Neutrophil (primary cell): Measurements from ENCODE around the gene KLHL29.

Experiments used
- H3K27ac ChIP-seq: fragments of 200-600 bp; sonication (generic); 2 replicates; pipeline ENCODE4 v1.5.1; 2016; ENCODE audit warnings: mild to moderate bottlenecking, moderate library complexity
- H3K27me3 ChIP-seq: fragments of 200-600 bp; sonication (generic); 2 replicates; pipeline ENCODE4 v1.6.0; 2016; ENCODE audit warnings: mild to moderate bottlenecking
- H3K36me3 ChIP-seq: fragments of 200-600 bp; sonication (generic); 2 replicates; pipeline ENCODE4 v1.5.1; 2017
- H3K4me1 ChIP-seq, 2 experiments: fragments of 200-600 bp in 1 of 2; sonication (generic) in 1 of 2; 1 replicate in 1 of 2; 2 replicates in 1 of 2; pipeline versions ENCODE4 v1.5.1 to v1.6.1; 2013 to 2016; ENCODE audit warnings: low read depth in 1 of 2, low read length in 1 of 2, mild to moderate bottlenecking in 1 of 2, moderate library complexity in 1 of 2; ENCODE audit not compliant: control insufficient read depth in 1 of 2, insufficient read depth in 1 of 2
- H3K4me3 ChIP-seq, 2 experiments: fragments of 200-600 bp in 1 of 2; sonication (generic) in 1 of 2; 1 replicate in 1 of 2; 2 replicates in 1 of 2; pipeline ENCODE4 v1.5.1; 2013 to 2016; ENCODE audit warnings: low read depth in 1 of 2, low read length in 1 of 2, mild to moderate bottlenecking in 1 of 2, moderate library complexity in 1 of 2
- H3K9me3 ChIP-seq: fragments of 200-600 bp; sonication (generic); 2 replicates; pipeline ENCODE4 v1.5.1; 2016
- TF ChIP-seq, protein P1 (sequence below): fragments of 200-600 bp; sonication (generic); IDR thresholded peaks from 2 replicates; pipeline ENCODE4 v1.5.1; 2016; ENCODE audit warnings: antibody characterized with exemption

KLHL29 gene

DNA sequence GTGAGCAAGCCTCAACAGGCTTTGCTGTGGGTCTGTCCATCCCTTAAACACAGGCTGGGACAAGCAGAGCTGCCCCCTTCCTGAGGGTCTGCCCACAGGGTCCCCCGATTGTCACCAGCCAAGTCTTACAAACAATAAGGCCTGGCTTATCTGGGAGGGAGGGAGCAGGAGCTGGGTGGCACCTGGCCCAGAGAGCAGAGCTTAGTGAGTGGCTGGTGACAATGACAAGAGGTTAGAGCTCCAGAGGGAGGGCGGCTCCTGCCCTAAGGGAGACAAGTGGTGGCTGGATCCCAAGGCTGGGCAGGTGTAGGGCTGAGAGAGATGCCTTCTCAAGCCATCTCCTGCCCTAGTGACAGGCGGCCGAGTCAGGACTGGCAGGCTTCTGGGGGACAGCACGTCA, 125.5 kb downstream of the KLHL29 start:
- Histone ChIP-seq H3K4me1 (peaks cover 27 to 28% of the 10 kb centered on the region in 2 experiments), H3K27ac (no peak overlapping the region), H3K36me3 (no peaks in the 10 kb centered on the region), H3K9me3 (no peaks in the 10 kb centered on the region), H3K27me3 (peaks cover 81% of the 10 kb centered on the region), H3K4me3 (no peak overlapping the region)
- TF ChIP-seq, protein P1, sequence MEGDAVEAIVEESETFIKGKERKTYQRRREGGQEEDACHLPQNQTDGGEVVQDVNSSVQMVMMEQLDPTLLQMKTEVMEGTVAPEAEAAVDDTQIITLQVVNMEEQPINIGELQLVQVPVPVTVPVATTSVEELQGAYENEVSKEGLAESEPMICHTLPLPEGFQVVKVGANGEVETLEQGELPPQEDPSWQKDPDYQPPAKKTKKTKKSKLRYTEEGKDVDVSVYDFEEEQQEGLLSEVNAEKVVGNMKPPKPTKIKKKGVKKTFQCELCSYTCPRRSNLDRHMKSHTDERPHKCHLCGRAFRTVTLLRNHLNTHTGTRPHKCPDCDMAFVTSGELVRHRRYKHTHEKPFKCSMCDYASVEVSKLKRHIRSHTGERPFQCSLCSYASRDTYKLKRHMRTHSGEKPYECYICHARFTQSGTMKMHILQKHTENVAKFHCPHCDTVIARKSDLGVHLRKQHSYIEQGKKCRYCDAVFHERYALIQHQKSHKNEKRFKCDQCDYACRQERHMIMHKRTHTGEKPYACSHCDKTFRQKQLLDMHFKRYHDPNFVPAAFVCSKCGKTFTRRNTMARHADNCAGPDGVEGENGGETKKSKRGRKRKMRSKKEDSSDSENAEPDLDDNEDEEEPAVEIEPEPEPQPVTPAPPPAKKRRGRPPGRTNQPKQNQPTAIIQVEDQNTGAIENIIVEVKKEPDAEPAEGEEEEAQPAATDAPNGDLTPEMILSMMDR = no peak

DNA sequence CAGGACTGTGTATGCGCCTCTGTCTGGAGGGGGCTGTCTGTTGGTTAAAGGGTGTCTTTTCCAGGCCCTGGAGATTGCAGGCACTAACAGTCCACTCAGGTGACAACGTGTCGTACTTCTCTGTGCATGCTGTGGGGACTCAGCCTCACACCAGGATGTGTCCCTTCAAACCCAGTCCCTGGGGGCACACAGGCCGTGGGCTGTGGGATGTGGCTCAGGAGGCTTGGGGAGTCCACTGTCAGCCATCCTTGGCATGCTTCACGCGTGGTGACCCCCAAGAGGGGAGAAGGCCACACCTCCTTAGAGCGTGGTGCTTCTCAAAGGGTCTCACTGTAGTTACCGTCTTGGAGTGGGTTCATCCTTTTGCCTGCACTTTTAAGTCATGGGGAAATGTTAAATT, 127.8 kb downstream of the KLHL29 start:
- no peaks in the 10 kb centered on the region for H3K36me3 ChIP-seq
- H3K9me3 ChIP-seq = no peaks in the 10 kb centered on the region
- H3K4me3 ChIP-seq = no peak overlapping the region
- H3K27ac ChIP-seq = no peak overlapping the region
- H3K4me1 ChIP-seq = peaks cover 10 to 12% of the 10 kb centered on the region in 2 experiments
- TF ChIP-seq, protein P1 = no peak
- peaks cover 75% of the 10 kb centered on the region for H3K27me3 ChIP-seq

DNA sequence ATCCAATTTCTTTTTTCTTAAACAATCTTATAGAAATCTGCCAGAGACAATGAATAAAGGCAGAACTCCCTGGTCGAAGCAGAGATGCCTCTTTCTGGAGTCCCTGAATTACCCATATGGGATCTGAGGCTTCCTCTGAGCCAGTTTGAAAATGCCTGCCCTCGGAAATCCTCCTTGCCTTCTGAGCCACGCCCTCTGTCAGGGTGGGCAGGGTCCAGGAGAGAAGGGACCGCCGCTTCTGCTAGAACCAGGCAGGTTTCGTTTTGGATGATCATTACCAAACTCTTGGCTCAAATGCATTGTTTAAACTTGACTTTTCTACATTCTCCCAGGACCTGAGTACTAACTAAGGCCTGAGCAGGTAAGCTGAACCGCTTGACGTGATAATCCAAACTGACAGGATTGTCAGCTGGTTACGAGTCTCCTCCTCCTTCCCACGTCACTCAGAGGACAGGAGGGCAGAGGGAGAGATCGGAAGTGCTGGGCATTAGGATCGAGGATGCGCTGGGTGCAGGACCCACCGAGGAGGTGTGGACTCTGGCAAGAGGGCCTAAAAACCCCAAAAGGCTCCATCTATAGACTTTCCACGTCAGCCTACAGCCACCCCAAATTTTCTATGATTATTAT, 128.4 kb downstream of the KLHL29 start:
- Histone ChIP-seq H3K27ac (no peak overlapping the region), H3K27me3 (peaks cover 75% of the 10 kb centered on the region), H3K9me3 (no peaks in the 10 kb centered on the region), H3K4me1 (peaks cover 4 to 7% of the 10 kb centered on the region in 2 experiments), H3K36me3 (no peaks in the 10 kb centered on the region), H3K4me3 (no peak overlapping the region)
- TF ChIP-seq, protein P1 = no peak

DNA sequence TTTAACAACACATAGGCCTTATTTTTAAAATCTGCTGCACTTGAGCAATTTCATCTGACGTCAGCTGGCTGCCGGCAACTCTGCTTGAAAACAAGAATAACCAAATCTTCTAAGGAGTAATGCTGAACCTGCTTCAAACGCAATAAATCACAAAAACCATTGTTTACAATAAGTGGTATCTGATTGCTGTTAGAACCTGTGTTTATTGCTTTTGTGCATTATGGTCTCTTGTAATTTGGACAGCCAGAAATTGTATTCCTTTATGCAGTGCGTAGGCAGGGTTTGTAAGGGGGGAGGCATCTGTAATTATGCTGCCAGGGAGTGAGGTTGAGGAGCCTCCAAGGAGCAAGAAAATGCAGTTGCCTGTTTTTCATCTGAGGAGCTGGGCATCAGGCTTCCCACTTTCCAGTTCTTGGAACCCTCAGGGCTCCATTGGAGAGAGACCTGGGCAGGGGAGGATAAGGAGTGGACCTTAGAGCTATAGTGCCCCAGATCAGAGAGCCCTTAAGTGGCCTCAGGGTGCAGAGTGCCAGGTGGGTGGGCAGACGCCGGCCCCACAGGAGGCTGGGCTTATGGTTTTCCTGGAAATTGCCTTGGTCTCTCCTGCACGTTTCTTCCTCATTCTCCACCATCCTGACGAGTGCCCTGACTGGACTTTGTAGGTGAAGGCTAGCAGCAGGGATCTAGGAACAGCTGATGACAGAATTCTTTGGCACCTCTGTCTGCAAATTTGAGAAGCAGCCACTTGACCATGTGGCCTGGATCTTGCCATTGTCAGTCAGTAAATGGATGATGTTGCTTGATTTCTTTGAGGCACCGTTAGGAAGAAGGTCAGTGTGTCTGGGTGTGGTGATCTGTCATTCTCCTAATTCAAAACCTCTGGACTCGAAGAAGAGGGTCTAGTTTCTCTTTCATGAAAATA, 129.2 kb downstream of the KLHL29 start:
- Histone ChIP-seq H3K36me3 (no peaks in the 10 kb centered on the region), H3K4me1 (no peaks in the 10 kb centered on the region), H3K27me3 (peaks cover 74% of the 10 kb centered on the region), H3K27ac (no peak overlapping the region), H3K9me3 (no peaks in the 10 kb centered on the region), H3K4me3 (no peak overlapping the region)
- TF ChIP-seq, protein P1 = no peak

DNA sequence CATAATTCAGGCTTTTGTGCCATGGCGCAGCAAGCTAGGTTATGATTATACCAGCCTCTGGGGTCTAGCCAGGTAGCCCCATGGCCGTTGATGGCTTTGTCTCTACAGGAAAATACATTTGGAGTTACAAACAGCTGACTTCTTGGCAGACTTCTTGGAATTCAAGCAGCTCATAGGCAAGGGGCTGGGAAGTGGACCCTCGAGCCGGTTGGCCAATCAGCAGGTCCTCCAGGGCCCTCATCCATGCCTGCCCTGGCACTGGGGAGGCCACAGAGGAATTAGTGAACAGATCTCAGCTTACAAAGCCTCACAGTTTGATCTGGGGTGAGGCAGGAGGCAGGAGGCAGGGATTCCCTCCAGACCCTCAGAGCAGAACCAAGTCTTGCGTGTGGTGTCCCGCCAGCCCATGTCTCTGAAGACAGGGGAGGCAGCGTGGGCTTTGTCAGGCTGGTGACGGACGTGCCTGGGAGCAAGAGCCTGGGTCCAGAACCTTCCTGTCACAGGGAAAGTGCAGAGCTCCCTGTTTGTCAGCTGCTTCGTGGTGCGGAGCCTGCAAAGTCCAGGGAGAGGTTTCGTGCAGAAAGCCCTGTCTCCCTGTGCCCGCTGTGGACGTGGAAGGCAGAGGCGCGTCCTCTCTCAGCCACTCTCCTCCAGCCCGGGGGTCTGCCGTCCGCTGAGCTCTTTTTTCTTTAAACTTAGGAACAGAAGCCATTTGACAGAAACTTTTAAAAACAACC, 131.7 kb downstream of the KLHL29 start:
- no peaks in the 10 kb centered on the region for H3K9me3 ChIP-seq
- TF ChIP-seq, protein P1 = no peak
- H3K4me3 ChIP-seq = no peak overlapping the region
- no peak overlapping the region for H3K27ac ChIP-seq
- H3K36me3 ChIP-seq = no peaks in the 10 kb centered on the region
- H3K27me3 ChIP-seq = peaks cover 51% of the 10 kb centered on the region
- no peaks in the 10 kb centered on the region for H3K4me1 ChIP-seq
